HEK293 (cell line): ENCODE data around the gene FBXL15.

Source experiments
- CTCF ChIA-PET: fragments of 350-600 bp; formaldehyde crosslinking; extraction: SDS; loops from one replicate; lab custom pipeline; 2021; ENCODE audit warnings: antibody characterized with exemption; lab: Yijun Ruan, JAX
- POLR2A ChIA-PET: fragments of 300-600 bp; formaldehyde crosslinking; extraction: SDS; loops from one replicate; lab custom pipeline; 2020; ENCODE audit warnings: antibody characterized with exemption, inconsistent platforms; lab: Yijun Ruan, JAX
- H3K27ac ChIP-seq: fragments of 200-500 bp; sonication (Bioruptor generic); 2 replicates; pipeline ENCODE4 v1.5.1; 2014; ENCODE audit warnings: low read depth, low read length, control low read depth, inconsistent platforms; ENCODE audit errors: extremely low read depth
- H3K36me3 ChIP-seq, 2 experiments: fragments of 200-500 bp in 1 of 2; sonication (Bioruptor generic) in 1 of 2; 1 replicate in 1 of 2; 2 replicates in 1 of 2; pipeline ENCODE4 v1.5.1; 2014 to 2017; ENCODE audit warnings: inconsistent platforms in 2 of 2, low read length in 2 of 2; ENCODE audit not compliant: control insufficient read depth in 2 of 2, insufficient read depth in 1 of 2
- H3K4me1 ChIP-seq: fragments of 200-500 bp; sonication (Bioruptor generic); 2 replicates; pipeline ENCODE4 v1.5.1; 2014; ENCODE audit warnings: mild to moderate bottlenecking, low read length, inconsistent platforms; ENCODE audit not compliant: control insufficient read depth, insufficient read depth
- H3K4me3 ChIP-seq: 2 replicates; pipeline ENCODE4 v1.5.1; 2011; ENCODE audit warnings: low read depth, mild to moderate bottlenecking, control low read depth, low read length, moderate library complexity
- H3K9me3 ChIP-seq: fragments of 200-500 bp; sonication (Bioruptor generic); 2 replicates; pipeline ENCODE4 v1.5.1; 2014; ENCODE audit warnings: low read depth, low read length, inconsistent platforms; ENCODE audit not compliant: control insufficient read depth, insufficient read depth
- BCL11A ChIP-seq: fragments of 450-650 bp; formaldehyde crosslinking; IDR thresholded peaks from 2 replicates; pipeline ENCODE4 v1.5.1; 2016; ENCODE audit warnings: low read depth, missing biosample characterization, missing genetic modification characterization
- EGR2 ChIP-seq: fragments of 450-650 bp; formaldehyde crosslinking; IDR thresholded peaks from 2 replicates; pipeline ENCODE4 v1.5.1; 2016; ENCODE audit warnings: low read depth, missing biosample characterization, missing genetic modification characterization
- GFI1B ChIP-seq: fragments of 450-650 bp; formaldehyde crosslinking; IDR thresholded peaks from 2 replicates; pipeline ENCODE4 v1.5.1; 2016; ENCODE audit warnings: missing biosample characterization, missing genetic modification characterization
- GLIS2 ChIP-seq: fragments of 450-650 bp; formaldehyde crosslinking; IDR thresholded peaks from 2 replicates; pipeline ENCODE4 v1.5.1; 2016; ENCODE audit warnings: missing biosample characterization, missing genetic modification characterization
- KLF7 ChIP-seq: fragments of 450-650 bp; formaldehyde crosslinking; IDR thresholded peaks from 2 replicates; pipeline ENCODE4 v1.5.1; 2016; ENCODE audit warnings: missing biosample characterization, missing genetic modification characterization, borderline replicate concordance
- KLF9 ChIP-seq: fragments of 450-650 bp; formaldehyde crosslinking; IDR thresholded peaks from 2 replicates; pipeline ENCODE4 v1.5.1; 2016; ENCODE audit warnings: missing biosample characterization, missing genetic modification characterization, low read depth
- SP3 ChIP-seq: fragments of 450-650 bp; formaldehyde crosslinking; IDR thresholded peaks from 2 replicates; pipeline ENCODE4 v1.5.1; 2016; ENCODE audit warnings: missing biosample characterization, missing genetic modification characterization
- YY2 ChIP-seq: fragments of 450-650 bp; formaldehyde crosslinking; IDR thresholded peaks from 2 replicates; pipeline ENCODE4 v1.5.1; 2016; ENCODE audit warnings: missing biosample characterization, missing genetic modification characterization
- ZBTB21 ChIP-seq: fragments of 450-650 bp; formaldehyde crosslinking; IDR thresholded peaks from 2 replicates; pipeline ENCODE4 v1.5.1; 2017; ENCODE audit warnings: missing biosample characterization, missing genetic modification characterization
- ZBTB48 ChIP-seq: fragments of 450-650 bp; formaldehyde crosslinking; IDR thresholded peaks from 2 replicates; pipeline ENCODE4 v1.5.1; 2016; ENCODE audit warnings: missing biosample characterization, missing genetic modification characterization
- ZFHX2 ChIP-seq: fragments of 450-650 bp; formaldehyde crosslinking; conservative IDR thresholded peaks from 2 replicates; pipeline ENCODE4 v1.5.1; 2016; ENCODE audit warnings: missing biosample characterization, missing genetic modification characterization
- ZFP41 ChIP-seq: fragments of 450-650 bp; formaldehyde crosslinking; IDR thresholded peaks from 2 replicates; pipeline ENCODE4 v1.5.1; 2016; ENCODE audit warnings: missing biosample characterization, missing genetic modification characterization, borderline replicate concordance
- ZNF121 ChIP-seq: fragments of 450-650 bp; formaldehyde crosslinking; IDR thresholded peaks from 2 replicates; pipeline ENCODE4 v1.5.1; 2016; ENCODE audit warnings: missing biosample characterization, missing genetic modification characterization
- ZNF140 ChIP-seq: fragments of 450-650 bp; formaldehyde crosslinking; IDR thresholded peaks from 2 replicates; pipeline ENCODE4 v1.5.1; 2016; ENCODE audit warnings: missing biosample characterization, missing genetic modification characterization
- ZNF146 ChIP-seq: fragments of 450-650 bp; formaldehyde crosslinking; IDR thresholded peaks from 2 replicates; pipeline ENCODE4 v1.5.1; 2016; ENCODE audit warnings: missing biosample characterization, missing genetic modification characterization
- ZNF157 ChIP-seq: fragments of 450-650 bp; formaldehyde crosslinking; IDR thresholded peaks from 2 replicates; pipeline ENCODE4 v1.5.1; 2016; ENCODE audit warnings: missing biosample characterization, missing genetic modification characterization
- ZNF169 ChIP-seq: fragments of 450-650 bp; formaldehyde crosslinking; IDR thresholded peaks from 2 replicates; pipeline ENCODE4 v1.5.1; 2016; ENCODE audit warnings: missing biosample characterization, missing genetic modification characterization
- ZNF18 ChIP-seq: fragments of 450-650 bp; formaldehyde crosslinking; IDR thresholded peaks from 2 replicates; pipeline ENCODE4 v1.5.1; 2016; ENCODE audit warnings: missing biosample characterization, missing genetic modification characterization
- ZNF202 ChIP-seq: fragments of 450-650 bp; formaldehyde crosslinking; IDR thresholded peaks from 2 replicates; pipeline ENCODE4 v1.5.1; 2016; ENCODE audit warnings: missing biosample characterization, missing genetic modification characterization, borderline replicate concordance
- ZNF239 ChIP-seq: fragments of 450-650 bp; formaldehyde crosslinking; IDR thresholded peaks from 2 replicates; pipeline ENCODE4 v1.5.1; 2016; ENCODE audit warnings: missing biosample characterization, missing genetic modification characterization
- ZNF24 ChIP-seq: fragments of 450-650 bp; formaldehyde crosslinking; IDR thresholded peaks from 2 replicates; pipeline ENCODE4 v1.5.1; 2016; ENCODE audit warnings: missing biosample characterization, missing genetic modification characterization
- ZNF280D ChIP-seq: fragments of 450-650 bp; formaldehyde crosslinking; IDR thresholded peaks from 2 replicates; pipeline ENCODE4 v1.5.1; 2016; ENCODE audit warnings: missing biosample characterization, missing genetic modification characterization
- ZNF302 ChIP-seq: fragments of 450-650 bp; formaldehyde crosslinking; IDR thresholded peaks from 2 replicates; pipeline ENCODE4 v1.5.1; 2016; ENCODE audit warnings: missing biosample characterization, missing genetic modification characterization, low read depth
- ZNF335 ChIP-seq: fragments of 450-650 bp; formaldehyde crosslinking; conservative IDR thresholded peaks from 2 replicates; pipeline ENCODE4 v1.5.1; 2016; ENCODE audit warnings: missing biosample characterization, missing genetic modification characterization
- ZNF404 ChIP-seq: fragments of 450-650 bp; formaldehyde crosslinking; IDR thresholded peaks from 2 replicates; pipeline ENCODE4 v1.5.1; 2017; ENCODE audit warnings: missing biosample characterization, missing genetic modification characterization
- ZNF426 ChIP-seq: fragments of 450-650 bp; formaldehyde crosslinking; IDR thresholded peaks from 2 replicates; pipeline ENCODE4 v1.5.1; 2017; ENCODE audit warnings: missing biosample characterization, missing genetic modification characterization, mild to moderate bottlenecking, inconsistent platforms, moderate library complexity
- ZNF501 ChIP-seq: fragments of 450-650 bp; formaldehyde crosslinking; IDR thresholded peaks from 2 replicates; pipeline ENCODE4 v1.5.1; 2016; ENCODE audit warnings: missing biosample characterization, missing genetic modification characterization
- ZNF549 ChIP-seq: fragments of 450-650 bp; IDR thresholded peaks from 2 replicates; pipeline ENCODE4 v1.5.1; 2018; ENCODE audit warnings: missing biosample characterization, missing genetic modification characterization, mild to moderate bottlenecking, inconsistent platforms, moderate library complexity
- ZNF561 ChIP-seq: fragments of 450-650 bp; IDR thresholded peaks from 2 replicates; pipeline ENCODE4 v1.5.1; 2018; ENCODE audit warnings: missing biosample characterization, missing genetic modification characterization, borderline replicate concordance
- ZNF610 ChIP-seq: fragments of 450-650 bp; formaldehyde crosslinking; IDR thresholded peaks from 2 replicates; pipeline ENCODE4 v1.5.1; 2016; ENCODE audit warnings: missing biosample characterization, missing genetic modification characterization, borderline replicate concordance
- ZNF658 ChIP-seq: fragments of 450-650 bp; formaldehyde crosslinking; IDR thresholded peaks from 2 replicates; pipeline ENCODE4; 2016; ENCODE audit warnings: missing biosample characterization, missing genetic modification characterization
- ZNF701 ChIP-seq: fragments of 450-650 bp; formaldehyde crosslinking; IDR thresholded peaks from 2 replicates; pipeline ENCODE4 v1.5.1; 2016; ENCODE audit warnings: missing biosample characterization, missing genetic modification characterization
- ZNF830 ChIP-seq: fragments of 450-650 bp; IDR thresholded peaks from 2 replicates; pipeline ENCODE4 v1.5.0; 2018; ENCODE audit warnings: missing biosample characterization, missing genetic modification characterization, low read depth, mild to moderate bottlenecking, moderate library complexity
- ZXDB ChIP-seq: fragments of 450-650 bp; formaldehyde crosslinking; IDR thresholded peaks from 2 replicates; pipeline ENCODE4 v1.5.1; 2016; ENCODE audit warnings: missing biosample characterization, missing genetic modification characterization

Gene FBXL15

GRCh38 chr10:102435133-102435497 lies 14.5 kb downstream of the FBXL15 start:
- no peak overlapping the region for H3K27ac ChIP-seq
- POLR2A ChIA-PET, result interaction anchor here (0.6 to 2.9 kb wide), 3 partner anchors 14 to 205 kb away, joined by 3 to 17 read pairs (median 3); partner anchors contain the start of gene C10orf95
- H3K4me3 ChIP-seq, result no peak overlapping the region

GRCh38 chr10:102435529-102436233 lies 15.0 kb downstream of the FBXL15 start:
- peaks cover 0 to 1% of the 10 kb centered on the region in 2 experiments; a peak in 1 of 3 replicates for H3K36me3 ChIP-seq
- POLR2A ChIA-PET, result interaction anchor here (0.6 to 2.9 kb wide), 5 partner anchors 9 to 205 kb away, joined by 3 to 17 read pairs (median 3); partner anchors contain the start of gene C10orf95
- H3K4me1 ChIP-seq, result 0 out of 2 replicates have a peak, but pooled peaks cover 3% of the 10 kb centered on the region
- H3K4me3 ChIP-seq, result no peak overlapping the region
- CTCF ChIA-PET, result interaction anchor here (0.6 to 0.8 kb wide), 3 partner anchors 28 to 33 kb away, joined by 4 to 7 read pairs (median 5); no protein-coding TSS in a partner anchor
- no peak overlapping the region for H3K27ac ChIP-seq
- TF ChIP-seq ZNF140 (tag by site-specific recombination) (no peak), ZFHX2 (tag by site-specific recombination) (peak; percentile 68), ZNF18 (tag by site-specific recombination) (no peak), ZNF169 (no peak), ZNF202 (tag by site-specific recombination) (no peak), GLIS2 (tag by site-specific recombination) (no peak), SP3 (tag by site-specific recombination) (0 out of 2 replicates have a peak, but pooled peaks have one; percentile 26), EGR2 (tag by site-specific recombination) (peak; percentile 52; the same call in 1 of the 2 replicates), ZNF426 (no peak), BCL11A (tag by site-specific recombination) (no peak), ZNF658 (tag by site-specific recombination) (no peak), ZNF549 (tag by site-specific recombination) (no peak), YY2 (tag by site-specific recombination) (no peak), ZFP41 (no peak)
- TF ChIP-seq, all 188 proteins: peak for 3
- no peaks in the 10 kb centered on the region for H3K9me3 ChIP-seq

More at GRCh38 chr10:102435133-102435497, 14.5 kb downstream of the FBXL15 start:
- Histone ChIP-seq H3K9me3 (no peaks in the 10 kb centered on the region), H3K4me1 (0 out of 2 replicates have a peak, but pooled peaks cover 3% of the 10 kb centered on the region), H3K36me3 (peaks cover 0 to 4% of the 10 kb centered on the region in 2 experiments; a peak in 1 of 3 replicates)
- no peak for TF ChIP-seq ZNF157 (tag by site-specific recombination)
- TF ChIP-seq ZNF561 (tag by site-specific recombination), result no peak
- no peak for TF ChIP-seq ZNF146 (tag by site-specific recombination)
- TF ChIP-seq ZNF121 (tag by site-specific recombination), result no peak
- TF ChIP-seq ZBTB48 (tag by site-specific recombination), result no peak
- TF ChIP-seq KLF9 (tag by site-specific recombination), result no peak
- no peak for TF ChIP-seq KLF7 (tag by site-specific recombination)
- no peak for TF ChIP-seq ZNF239 (tag by site-specific recombination)
- TF ChIP-seq ZNF280D (tag by site-specific recombination), result no peak
- no peak for TF ChIP-seq GFI1B (tag by site-specific recombination)
- no peak for TF ChIP-seq ZBTB21 (tag by site-specific recombination)
- TF ChIP-seq ZXDB (tag by site-specific recombination), result no peak
- TF ChIP-seq ZNF701 (tag by site-specific recombination), result no peak
- TF ChIP-seq ZNF302 (tag by site-specific recombination), result no peak
- no peak for TF ChIP-seq ZNF610 (tag by site-specific recombination)
- no peak for TF ChIP-seq ZNF404 (tag by site-specific recombination)
- TF ChIP-seq ZNF335 (tag by site-specific recombination), result no peak
- no peak for TF ChIP-seq ZNF830
- no peak for TF ChIP-seq ZNF24 (tag by site-specific recombination)
- no peak for TF ChIP-seq ZNF501
- CTCF ChIA-PET, result interaction anchor here (0.6 to 3.7 kb wide), 3 partner anchors 12 to 33 kb away, joined by 4 to 14 read pairs (median 5); no protein-coding TSS in a partner anchor
